GM23338 (cell line): Measurements from ENCODE around the gene TRMT10B.

ENCODE experiments used
- CREB1 ChIP-seq: fragments of 250-450 bp; sonication (Bioruptor Pico); IDR thresholded peaks from 2 replicates; pipeline ENCODE4 v1.5.0; 2020; ENCODE audit warnings: low read depth, mild to moderate bottlenecking, moderate library complexity
- CTCF ChIP-seq, 2 experiments: fragments of 200-600 bp in 1 of 2; sonication (generic) in 1 of 2; conservative IDR thresholded peaks; 2 replicates each; pipeline versions ENCODE4 v1.5.1 to v1.6.1; 2016 to 2017; ENCODE audit warnings: antibody characterized with exemption in 2 of 2, low read depth in 2 of 2, mild to moderate bottlenecking in 2 of 2, moderate library complexity in 1 of 2
- ETS1 ChIP-seq: IDR thresholded peaks from 2 replicates; pipeline ENCODE4 v1.6.1; 2016; ENCODE audit warnings: antibody characterized with exemption
- EZH2 ChIP-seq: fragments of 200-600 bp; sonication (generic); IDR thresholded peaks from one replicate; pipeline ENCODE4 v1.8.0; 2017; ENCODE audit warnings: antibody characterized with exemption, mild to moderate bottlenecking, low read depth; ENCODE audit not compliant: unreplicated experiment
- EZH2phosphoT487 ChIP-seq: fragments of 200-600 bp; sonication (generic); IDR thresholded peaks from one replicate; pipeline ENCODE4 v1.8.1; 2018; ENCODE audit warnings: antibody characterized with exemption; ENCODE audit not compliant: unreplicated experiment
- JUNB ChIP-seq: IDR thresholded peaks from one replicate; pipeline ENCODE4 v1.6.1; 2016; ENCODE audit warnings: antibody characterized with exemption; ENCODE audit not compliant: unreplicated experiment
- NANOG ChIP-seq: IDR thresholded peaks from 2 replicates; pipeline ENCODE4 v1.6.1; 2016; ENCODE audit warnings: antibody characterized with exemption, borderline replicate concordance
- POLR2AphosphoS5 ChIP-seq: IDR thresholded peaks from 2 replicates; pipeline ENCODE4 v1.6.1; 2016; ENCODE audit warnings: antibody characterized with exemption, low read depth
- REST ChIP-seq: IDR thresholded peaks from one replicate; pipeline ENCODE4 v1.6.1; 2018; ENCODE audit warnings: antibody characterized with exemption; ENCODE audit not compliant: unreplicated experiment
- STAT1 ChIP-seq: IDR thresholded peaks from one replicate; pipeline ENCODE4 v1.6.1; 2016; ENCODE audit warnings: antibody characterized with exemption; ENCODE audit not compliant: unreplicated experiment
- ZNF114 ChIP-seq: fragments of 250-450 bp; sonication (Bioruptor Pico); IDR thresholded peaks from 2 replicates; pipeline ENCODE4 v1.5.0; 2020; ENCODE audit warnings: mild to moderate bottlenecking, moderate library complexity
- ZNF331 ChIP-seq: fragments of 250-450 bp; sonication (Bioruptor Pico); IDR thresholded peaks from 2 replicates; pipeline ENCODE4 v1.5.0; 2020; ENCODE audit warnings: low read depth, mild to moderate bottlenecking, moderate library complexity
- ZNF462 ChIP-seq: fragments of 250-450 bp; sonication (Bioruptor Pico); IDR thresholded peaks from 2 replicates; pipeline ENCODE4 v1.5.0; 2020; ENCODE audit warnings: mild to moderate bottlenecking, moderate library complexity

- TF ChIP-seq CTCF (conservative IDR thresholded peaks at IDR 0.05; ENCODE audit: low read depth in 2 of 2) (no peak), POLR2AphosphoS5 (no peak), ETS1 (no peak), EZH2 (no peak), CREB1 (CRISPR knock-in tag) (no peak), REST (no peak), EZH2phosphoT487 (no peak), JUNB (no peak), STAT1 (no peak), NANOG (no peak), ZNF331 (CRISPR knock-in tag) (no peak), ZNF462 (no peak), ZNF114 (CRISPR knock-in tag) (no peak)
Measured at GRCh38 chr9:37806271-37806670, 52.7 kb downstream of the TRMT10B start.
